Fibroblast of villous mesenchyme (primary cell): ENCODE results near the gene RASGRF1. TPM values are rescaled to one million over a fixed set of nuclear protein-coding genes. Genes with fewer than 3 reads are reported as not detected.

Source experiments
- DNase-seq: peaks from one replicate; pipeline ENCODE4 v3.0.0-alpha.2; 2010; ENCODE audit warnings: low read depth
- H3K4me3 ChIP-seq: 2 replicates; pipeline ENCODE4 v1.5.1; 2011; ENCODE audit warnings: low read depth, mild to moderate bottlenecking, low read length
- CTCF ChIP-seq: IDR thresholded peaks from 2 replicates; pipeline ENCODE4 v1.5.1; 2012; ENCODE audit warnings: low read depth, mild to moderate bottlenecking, low read length; ENCODE audit not compliant: insufficient read depth
- total RNA-seq: library from RNA; depleted of rRNA; stranded (reverse); fragments of >200 nt; gene quantifications from 2 replicates; pipeline ENCODE4 v1.2.3, GENCODE V29; 2012

The RASGRF1 gene
- total RNA-seq, 1 donor, result 0.43 TPM

- no peak overlapping the region for H3K4me3 ChIP-seq
- TF ChIP-seq CTCF, result no peak
- DNase-seq, result no peak
Measured at GRCh38 chr15:78938658-78939488, 151.7 kb downstream of the RASGRF1 start.

GRCh38 chr15:78937132-78937739, 153.3 kb downstream of the RASGRF1 start:
- no peak overlapping the region for H3K4me3 ChIP-seq
- DNase-seq, result peak; percentile 43
- no peak for TF ChIP-seq CTCF

DNA sequence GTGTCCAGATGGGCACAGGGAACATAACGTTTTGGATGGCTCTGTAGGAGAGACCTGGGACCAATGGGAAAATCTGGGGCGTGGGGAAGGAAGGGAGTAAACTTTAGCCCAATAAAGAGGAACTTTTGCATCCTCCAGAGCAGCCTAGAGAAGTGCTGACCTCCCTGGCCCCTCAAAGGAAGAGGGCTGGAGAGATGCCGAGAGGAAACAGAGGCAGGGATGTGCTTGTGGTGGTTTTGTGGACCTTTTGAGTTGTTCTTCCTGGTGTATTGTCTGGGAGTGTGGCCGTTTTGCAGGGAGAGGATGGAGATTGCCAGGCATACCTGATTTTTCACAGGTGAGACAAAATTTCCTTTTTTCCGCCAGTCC, 155.9 kb downstream of the RASGRF1 start:
- H3K4me3 ChIP-seq, result no peak overlapping the region
- no peak for DNase-seq
- no peak for TF ChIP-seq CTCF

- no peak for DNase-seq
- no peak for TF ChIP-seq CTCF
- no peak overlapping the region for H3K4me3 ChIP-seq
Measured at GRCh38 chr15:78933823-78934654, 156.5 kb downstream of the RASGRF1 start.

DNA sequence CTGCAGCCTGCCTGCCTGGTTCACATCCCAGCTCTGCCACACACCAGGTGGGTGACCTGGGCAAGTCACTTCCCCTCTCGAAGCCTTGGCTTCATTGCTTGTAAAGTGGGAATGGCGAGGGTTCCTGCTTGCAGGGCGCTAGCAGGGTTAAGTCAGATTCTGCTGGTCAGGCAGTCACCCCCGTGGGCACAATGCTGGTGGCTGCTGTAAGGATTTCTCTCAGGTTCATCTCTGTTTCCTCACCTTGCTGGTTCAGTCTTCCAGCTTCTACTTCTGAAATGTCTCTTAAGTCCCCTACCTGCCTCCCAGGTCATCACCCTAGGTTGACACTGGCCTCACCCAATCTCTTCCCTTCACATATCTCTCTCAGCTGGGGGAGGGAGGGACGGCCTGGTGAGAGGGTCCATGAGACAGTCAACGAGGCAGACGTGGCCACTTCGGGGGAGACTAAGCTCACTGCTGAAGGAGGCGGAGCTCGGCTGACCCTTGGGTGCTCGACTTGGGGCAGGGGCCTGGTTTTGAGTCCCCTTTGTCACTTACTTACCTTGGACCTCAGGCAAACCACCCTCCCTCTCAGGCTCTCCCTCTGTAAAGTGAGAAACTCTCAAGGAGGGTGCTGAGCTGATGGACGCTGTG, 157.3 kb downstream of the RASGRF1 start:
- no peak for DNase-seq
- H3K4me3 ChIP-seq, result no peak overlapping the region
- TF ChIP-seq CTCF, result no peak

DNA sequence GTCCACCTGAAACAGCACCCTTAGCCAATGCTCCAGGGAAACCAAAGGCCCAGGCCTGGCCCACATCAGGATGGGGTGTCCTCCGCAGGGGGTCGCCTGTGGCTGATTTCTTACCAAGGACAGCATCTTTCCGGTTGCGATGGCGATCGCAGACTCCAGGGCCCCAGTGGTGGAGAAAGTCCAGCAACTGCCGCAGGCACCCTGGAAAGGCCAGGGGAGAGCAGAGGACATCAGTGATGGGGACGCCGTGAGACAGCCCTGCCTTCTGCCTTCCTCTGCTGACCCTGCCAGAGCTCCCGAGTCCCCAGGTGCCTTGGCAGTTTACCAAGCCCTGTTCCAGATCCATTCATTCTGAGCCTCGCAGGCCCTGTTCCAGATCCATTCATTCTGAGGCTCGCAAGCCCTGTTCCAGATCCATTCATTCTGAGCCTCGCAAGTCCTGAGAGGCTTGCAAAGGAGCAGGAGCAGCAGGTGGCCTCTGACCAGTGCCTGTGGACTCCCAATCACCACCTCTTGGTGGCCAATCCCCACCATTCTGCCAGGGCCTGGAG, 158.2 kb downstream of the RASGRF1 start:
- TF ChIP-seq CTCF, result no peak
- H3K4me3 ChIP-seq, result no peak overlapping the region
- DNase-seq, result no peak
